LNCAP (cell line): ENCODE results near the gene KCNMB1.

Source experiments
- TF ChIP-seq, protein P1 (sequence below): fragments of 450-650 bp; IDR thresholded peaks from 2 replicates; pipeline ENCODE4 v1.5.1; 2017; ENCODE audit warnings: mild to moderate bottlenecking

The KCNMB1 gene, protein sequence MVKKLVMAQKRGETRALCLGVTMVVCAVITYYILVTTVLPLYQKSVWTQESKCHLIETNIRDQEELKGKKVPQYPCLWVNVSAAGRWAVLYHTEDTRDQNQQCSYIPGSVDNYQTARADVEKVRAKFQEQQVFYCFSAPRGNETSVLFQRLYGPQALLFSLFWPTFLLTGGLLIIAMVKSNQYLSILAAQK

DNA sequence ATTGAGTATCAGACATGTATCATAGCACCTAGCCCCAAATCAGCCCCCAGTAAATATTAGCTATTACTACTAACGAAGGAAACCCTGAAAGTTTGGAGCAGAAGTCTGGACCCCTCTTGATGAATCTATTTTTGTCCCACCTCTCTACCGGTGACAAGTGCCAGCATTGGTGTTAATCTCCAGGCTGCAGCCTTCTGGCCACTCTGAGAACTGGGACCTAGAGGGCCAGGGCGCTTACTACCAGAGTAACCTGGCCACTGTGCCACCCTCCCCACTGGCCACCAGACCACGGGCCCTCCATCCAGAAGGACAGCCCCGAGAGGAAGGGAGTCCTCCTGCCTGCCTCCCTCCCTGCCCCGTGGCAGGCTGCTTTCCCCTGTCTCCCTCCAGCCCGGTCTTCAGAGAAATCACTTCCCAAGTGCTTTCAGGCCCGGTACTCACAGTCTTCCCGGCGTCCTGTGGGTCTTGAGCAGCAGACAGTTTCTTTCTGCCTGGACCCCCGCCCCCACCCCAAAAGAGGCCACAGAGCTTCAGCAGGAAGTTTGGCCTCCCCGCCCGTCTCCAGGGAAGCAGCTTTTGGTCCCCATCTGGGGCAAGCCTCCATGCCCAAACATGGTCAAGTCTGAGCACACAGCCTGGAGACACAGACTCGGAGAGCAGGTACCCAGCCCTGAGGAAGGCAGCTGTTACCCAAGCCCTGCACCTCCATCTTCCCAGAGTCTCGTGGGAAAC lies at the start of gene KCNMB1:
Gene KCNMB1 (minus strand): TSS at position 550 of the 732 bp plus-strand sequence. CDS start 3,920 bp downstream, outside the sequence.
- TF ChIP-seq, protein P1, sequence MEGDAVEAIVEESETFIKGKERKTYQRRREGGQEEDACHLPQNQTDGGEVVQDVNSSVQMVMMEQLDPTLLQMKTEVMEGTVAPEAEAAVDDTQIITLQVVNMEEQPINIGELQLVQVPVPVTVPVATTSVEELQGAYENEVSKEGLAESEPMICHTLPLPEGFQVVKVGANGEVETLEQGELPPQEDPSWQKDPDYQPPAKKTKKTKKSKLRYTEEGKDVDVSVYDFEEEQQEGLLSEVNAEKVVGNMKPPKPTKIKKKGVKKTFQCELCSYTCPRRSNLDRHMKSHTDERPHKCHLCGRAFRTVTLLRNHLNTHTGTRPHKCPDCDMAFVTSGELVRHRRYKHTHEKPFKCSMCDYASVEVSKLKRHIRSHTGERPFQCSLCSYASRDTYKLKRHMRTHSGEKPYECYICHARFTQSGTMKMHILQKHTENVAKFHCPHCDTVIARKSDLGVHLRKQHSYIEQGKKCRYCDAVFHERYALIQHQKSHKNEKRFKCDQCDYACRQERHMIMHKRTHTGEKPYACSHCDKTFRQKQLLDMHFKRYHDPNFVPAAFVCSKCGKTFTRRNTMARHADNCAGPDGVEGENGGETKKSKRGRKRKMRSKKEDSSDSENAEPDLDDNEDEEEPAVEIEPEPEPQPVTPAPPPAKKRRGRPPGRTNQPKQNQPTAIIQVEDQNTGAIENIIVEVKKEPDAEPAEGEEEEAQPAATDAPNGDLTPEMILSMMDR = no peak

DNA sequence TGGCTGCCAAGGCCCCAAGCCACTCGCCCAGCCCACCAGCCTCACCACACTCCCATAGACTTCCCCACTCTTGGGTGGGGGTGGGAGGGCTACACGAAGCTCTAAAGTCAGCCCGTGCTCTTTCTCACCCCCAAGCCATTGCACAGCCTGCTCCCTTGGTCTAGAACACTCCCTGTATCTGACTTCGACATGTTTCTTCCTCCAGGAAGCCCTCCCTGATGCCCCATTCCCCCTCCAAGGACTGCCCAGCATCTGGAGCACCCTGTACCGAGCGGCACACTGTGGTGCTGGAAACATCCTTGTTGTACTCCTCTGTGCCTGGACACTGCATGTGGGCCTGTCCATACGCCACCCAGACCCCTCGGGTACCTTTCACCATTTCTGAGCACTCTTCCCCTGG lies 49.4 kb upstream of the KCNMB1 start:
- TF ChIP-seq, protein P1 = no peak

DNA sequence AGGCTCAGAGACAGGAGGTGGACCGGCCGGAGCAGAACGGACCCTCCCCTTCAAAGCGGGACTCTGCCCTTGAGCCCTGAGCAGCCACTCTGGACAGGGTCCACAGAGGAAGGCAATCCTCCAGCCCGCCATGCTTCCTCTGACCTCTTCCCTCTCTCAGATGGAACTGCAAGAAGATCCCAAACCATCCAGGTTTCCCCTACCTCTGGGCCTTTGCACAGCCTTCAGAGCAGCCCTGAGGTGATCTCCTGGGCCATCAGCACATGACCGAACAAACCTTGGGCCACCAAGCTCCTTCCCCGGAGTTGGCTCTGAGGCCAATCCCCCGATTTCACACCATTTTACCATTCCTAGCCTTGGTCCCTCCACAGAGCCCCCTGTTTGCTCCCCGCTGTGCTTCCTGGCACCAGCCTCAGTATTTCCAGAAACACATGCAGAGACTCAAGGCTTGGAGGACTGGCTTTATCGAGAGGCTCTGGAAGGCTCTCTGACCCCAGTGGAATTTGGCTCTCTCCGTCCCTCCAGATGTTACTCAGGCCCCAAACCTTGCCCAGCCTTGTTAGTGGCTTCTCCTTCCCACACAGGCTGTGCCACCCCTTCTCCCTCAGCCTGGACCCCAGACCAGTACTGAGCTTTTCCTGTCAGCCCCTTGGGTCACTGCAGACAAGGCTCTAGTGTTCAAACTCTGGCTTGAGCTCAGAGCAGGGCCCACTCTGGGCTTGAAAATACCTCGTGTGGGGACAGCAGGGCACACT lies 48.6 kb upstream of the KCNMB1 start:
- TF ChIP-seq, protein P1 = no peak

DNA sequence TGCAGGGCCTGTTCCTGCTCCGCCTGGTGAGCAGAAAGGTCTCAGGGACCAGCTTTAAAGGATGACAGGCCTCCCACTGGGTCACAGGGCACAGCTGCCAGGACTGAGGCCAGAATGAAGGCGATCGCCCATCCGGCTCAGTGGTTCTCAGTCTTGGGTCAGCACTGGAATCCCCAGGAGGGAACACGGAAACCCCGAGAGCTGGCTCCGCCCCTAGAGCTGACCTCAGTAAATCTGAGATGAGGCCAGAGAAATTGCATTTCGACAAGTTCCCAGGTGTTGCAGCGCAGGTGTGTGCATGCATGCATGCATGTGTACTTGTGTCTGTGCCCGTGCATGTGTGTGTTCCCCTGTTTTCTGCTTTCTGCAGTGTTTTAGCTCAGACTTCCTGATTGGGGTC lies 47.2 kb upstream of the KCNMB1 start:
- TF ChIP-seq, protein P1 = no peak

DNA sequence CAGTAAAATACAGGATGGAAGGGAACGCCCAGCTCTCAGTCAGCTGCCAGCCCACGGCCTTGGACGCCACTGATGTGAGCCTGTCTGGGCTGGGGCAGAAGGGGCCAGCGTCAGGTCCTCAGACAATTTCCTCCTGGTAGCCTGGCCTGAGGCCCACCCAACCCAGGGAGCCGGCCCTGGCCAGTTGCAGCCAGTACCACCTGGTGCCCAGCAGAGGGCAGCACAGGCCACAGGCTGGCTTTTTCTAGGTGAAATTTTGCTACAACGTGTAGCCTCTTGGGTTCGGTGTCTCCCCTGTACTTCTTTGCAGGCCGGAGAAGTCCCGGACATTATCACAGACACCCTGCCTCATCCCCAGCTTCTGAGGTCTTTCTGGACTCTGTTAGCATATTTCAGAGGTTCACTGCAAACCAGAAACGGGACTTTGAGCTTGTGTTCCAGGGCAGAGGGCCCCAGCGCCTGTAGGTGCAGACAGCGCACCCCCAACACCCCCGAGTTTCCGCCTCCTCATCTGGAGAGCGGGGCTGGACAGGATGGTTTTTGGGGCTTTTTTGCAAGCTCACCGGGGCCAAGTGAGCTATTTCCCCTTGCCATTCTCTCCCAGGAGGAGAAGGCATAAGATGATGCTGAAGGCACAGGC lies 45.9 kb upstream of the KCNMB1 start:
- TF ChIP-seq, protein P1 = peak; percentile 99

DNA sequence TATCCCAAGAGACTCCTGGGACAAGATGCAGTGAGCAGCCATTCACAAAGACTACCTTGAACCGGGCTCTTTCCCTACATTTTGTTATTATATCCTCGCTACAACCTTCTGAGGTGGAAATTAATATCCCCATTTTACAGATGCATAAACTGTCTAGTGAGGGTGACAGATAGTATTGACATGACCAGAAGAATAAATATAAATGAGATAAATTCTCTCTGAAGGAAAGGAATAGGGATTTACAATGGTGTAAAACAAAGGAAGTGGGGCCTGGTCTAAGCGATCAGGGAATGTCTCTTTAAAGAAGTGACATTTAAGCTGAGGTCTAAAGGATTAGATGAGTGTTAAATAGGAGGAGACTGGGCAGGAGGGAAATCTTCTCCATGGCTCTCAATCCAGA lies 43.5 kb upstream of the KCNMB1 start:
- TF ChIP-seq, protein P1 = no peak

DNA sequence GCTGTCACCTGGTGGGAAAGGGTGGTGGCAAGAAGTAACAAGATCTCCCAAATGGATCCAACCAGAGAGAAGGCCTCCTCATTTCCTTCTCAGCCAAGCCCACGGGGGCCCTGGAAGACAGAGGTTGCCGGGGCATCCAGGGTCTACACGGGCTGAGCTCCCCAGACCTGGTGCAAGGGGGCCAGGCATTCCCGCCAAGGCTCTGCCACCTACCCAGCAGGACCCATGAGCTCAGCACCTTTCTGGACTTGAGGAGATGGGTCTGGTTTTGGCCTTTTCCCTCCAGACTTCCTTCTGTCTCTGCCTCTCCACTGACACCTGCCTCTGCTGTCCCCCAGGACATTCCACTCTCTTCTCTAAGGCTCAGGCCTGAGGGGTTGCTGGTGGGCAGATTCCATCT lies 42.4 kb upstream of the KCNMB1 start:
- TF ChIP-seq, protein P1 = no peak
